ENCODE measurements around the gene INSL4.

- TF ChIP-seq REST (IDR thresholded peaks at IDR 0.05; ENCODE audit: borderline replicate concordance) (no peak), EZH2 (IDR thresholded peaks at IDR 0.05; ENCODE audit: borderline replicate concordance, insufficient read depth, low read length, poor library complexity, severe bottlenecking) (no peak), POLR2AphosphoS5 (IDR thresholded peaks at IDR 0.05) (no peak), RAD21 (conservative IDR thresholded peaks at IDR 0.05) (no peak), SMC3 (conservative IDR thresholded peaks at IDR 0.05; ENCODE audit: poor library complexity) (no peak), TAF1 (IDR thresholded peaks at IDR 0.05; ENCODE audit: low read depth) (no peak)
- TF ChIP-seq, protein P1, sequence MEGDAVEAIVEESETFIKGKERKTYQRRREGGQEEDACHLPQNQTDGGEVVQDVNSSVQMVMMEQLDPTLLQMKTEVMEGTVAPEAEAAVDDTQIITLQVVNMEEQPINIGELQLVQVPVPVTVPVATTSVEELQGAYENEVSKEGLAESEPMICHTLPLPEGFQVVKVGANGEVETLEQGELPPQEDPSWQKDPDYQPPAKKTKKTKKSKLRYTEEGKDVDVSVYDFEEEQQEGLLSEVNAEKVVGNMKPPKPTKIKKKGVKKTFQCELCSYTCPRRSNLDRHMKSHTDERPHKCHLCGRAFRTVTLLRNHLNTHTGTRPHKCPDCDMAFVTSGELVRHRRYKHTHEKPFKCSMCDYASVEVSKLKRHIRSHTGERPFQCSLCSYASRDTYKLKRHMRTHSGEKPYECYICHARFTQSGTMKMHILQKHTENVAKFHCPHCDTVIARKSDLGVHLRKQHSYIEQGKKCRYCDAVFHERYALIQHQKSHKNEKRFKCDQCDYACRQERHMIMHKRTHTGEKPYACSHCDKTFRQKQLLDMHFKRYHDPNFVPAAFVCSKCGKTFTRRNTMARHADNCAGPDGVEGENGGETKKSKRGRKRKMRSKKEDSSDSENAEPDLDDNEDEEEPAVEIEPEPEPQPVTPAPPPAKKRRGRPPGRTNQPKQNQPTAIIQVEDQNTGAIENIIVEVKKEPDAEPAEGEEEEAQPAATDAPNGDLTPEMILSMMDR (IDR thresholded peaks at IDR 0.05; ENCODE audit: poor library complexity, severe bottlenecking), result no peak
Observed at GRCh38 chr9:5264219-5264595, 33.0 kb downstream of the INSL4 start.
